K562 (cell line): ENCODE measurements around the gene NAT10. TPM values are rescaled to one million over a fixed set of nuclear protein-coding genes. Genes with fewer than 3 reads are reported as not detected.
A peak's percentile ranks its signal among the peaks of the same experiment; 100 is the strongest.

ENCODE experiments used
- ATAC-seq: fragments of 200-7000 bp; cut with Tn5 transposase; 3 replicates; pipeline ENCODE4 v1.9.1; 2020; ENCODE audit warnings: moderate library complexity
- BruUV-seq: library from RNA; stranded (reverse); fragments of 400-500 nt; replicated peaks from 2 replicates; lab custom pipeline; 2021; lab: Mats Ljungman, UMichigan
- CTCF ChIA-PET: fragments of 300-600 bp; formaldehyde crosslinking; extraction: SDS; loops from one replicate; lab custom pipeline; 2021; ENCODE audit warnings: low intra/inter-chr PET ratio; lab: Yijun Ruan, JAX
- POLR2A ChIA-PET: fragments of 300-600, 350-650 bp; sonication (Branson Sonifier 250); formaldehyde crosslinking; extraction: SDS; loops from one replicate; lab custom pipeline; 2021; ENCODE audit warnings: antibody characterized with exemption, inconsistent platforms; lab: Yijun Ruan, JAX
- DNase-seq, 4 experiments: peaks; one replicate each; pipeline versions ENCODE4 v3.0.0 to v3.0.0-alpha.2; 2011 to 2018; ENCODE audit warnings: low spot score in 3 of 4, mixed read lengths in 3 of 4; ENCODE audit errors: extremely low read depth in 1 of 4
- FAIRE-seq: peaks from 2 replicates; lab custom pipeline; 2011; peaks lifted over from hg19 to GRCh38; lab: Jason Lieb, UNC
- H2AFZ ChIP-seq: 2 replicates; pipeline ENCODE4 v1.6.0; 2011; ENCODE audit warnings: low read depth, low read length, control low read depth, inconsistent platforms
- H3K27ac ChIP-seq: fragments of 200-600 bp; 3 replicates; pipeline ENCODE4 v1.8.0; 2011; ENCODE audit warnings: low read depth, mild to moderate bottlenecking, control low read depth, inconsistent platforms, low read length, moderate library complexity, mixed read lengths; ENCODE audit errors: extremely low read depth
- H3K27me3 ChIP-seq, 2 experiments: fragments of 300-600 bp in 1 of 2; 2 replicates in 1 of 2; 3 replicates in 1 of 2; pipeline versions ENCODE4 v1.6.0 to v1.8.0; 2011; ENCODE audit warnings: inconsistent platforms in 2 of 2, low read length in 2 of 2, mild to moderate bottlenecking in 1 of 2, mixed read lengths in 1 of 2, moderate library complexity in 1 of 2; ENCODE audit not compliant: control insufficient read depth in 2 of 2, insufficient read depth in 2 of 2
- H3K36me3 ChIP-seq: fragments of 300-600 bp; 3 replicates; pipeline ENCODE4 v1.8.0; 2011; ENCODE audit warnings: mild to moderate bottlenecking, low read length, inconsistent platforms; ENCODE audit not compliant: control insufficient read depth, insufficient read depth
- H3K4me1 ChIP-seq, 2 experiments: fragments of 200-600 bp in 1 of 2; replicated peaks in 1 of 2; 2 replicates in 1 of 2; 3 replicates in 1 of 2; pipeline versions ENCODE4 v1.5.1 to v1.8.0; 2011; ENCODE audit warnings: inconsistent platforms in 2 of 2, low read length in 2 of 2, mild to moderate bottlenecking in 1 of 2, mixed read lengths in 1 of 2, moderate library complexity in 1 of 2; ENCODE audit not compliant: control insufficient read depth in 2 of 2, insufficient read depth in 2 of 2
- H3K4me2 ChIP-seq: 2 replicates; pipeline ENCODE4 v1.6.1; 2011; ENCODE audit warnings: low read length, control low read depth, inconsistent platforms, mixed read lengths; ENCODE audit not compliant: insufficient read depth
- H3K4me3 ChIP-seq: fragments of 200-600 bp; sonication (generic), shearing (Covaris generic); 2 replicates; pipeline ENCODE4 v1.5.1; 2016; ENCODE audit warnings: control low read depth, inconsistent platforms
- H3K79me2 ChIP-seq: fragments of 200-600 bp; 3 replicates; pipeline ENCODE4 v1.8.0; 2011; ENCODE audit warnings: low read length, inconsistent platforms; ENCODE audit not compliant: control insufficient read depth, insufficient read depth
- H3K9ac ChIP-seq, 2 experiments: 2 replicates each; pipeline versions ENCODE4 v1.6.0 to v1.6.1; 2011; ENCODE audit warnings: low read depth in 2 of 2, low read length in 2 of 2, control low read depth in 1 of 2, inconsistent platforms in 1 of 2, mild to moderate bottlenecking in 1 of 2, mixed read lengths in 1 of 2; ENCODE audit not compliant: insufficient read depth in 1 of 2
- H3K9me1 ChIP-seq: one replicate; pipeline ENCODE4 v1.6.0; 2011; ENCODE audit warnings: inconsistent platforms, mild to moderate bottlenecking, low read length, moderate library complexity; ENCODE audit not compliant: control insufficient read depth, insufficient read depth
- H3K9me3 ChIP-seq: replicated peaks from 2 replicates; pipeline ENCODE4 v1.5.1; 2011; ENCODE audit warnings: low read depth, low read length, inconsistent platforms; ENCODE audit not compliant: control insufficient read depth, insufficient read depth
- H4K20me1 ChIP-seq: replicated peaks from 2 replicates; pipeline ENCODE4 v1.6.1; 2011; ENCODE audit warnings: low read length, inconsistent platforms, mixed read lengths; ENCODE audit not compliant: control insufficient read depth, insufficient read depth
- EHMT2 ChIP-seq: fragments of 450-650 bp; IDR thresholded peaks from 2 replicates; pipeline ENCODE4 v1.6.1; 2018; ENCODE audit warnings: antibody characterized with exemption
- MAZ ChIP-seq, 2 experiments: fragments of 450-650 bp in 1 of 2; sonication (generic) in 1 of 2; formaldehyde crosslinking; IDR thresholded peaks in 1 of 2; conservative IDR thresholded peaks in 1 of 2; 2 replicates each; pipeline versions ENCODE4 v1.4.0 to v1.5.0; 2020; ENCODE audit warnings: mild to moderate bottlenecking in 1 of 2, missing genetic modification reagents in 1 of 2
- U2AF1 ChIP-seq: fragments of 200-400 bp; formaldehyde crosslinking; optimal IDR thresholded peaks from 2 replicates; pipeline ENCODE3; 2017; ENCODE audit warnings: mild to moderate bottlenecking, low read depth, low read length, moderate library complexity
- ZC3H4 ChIP-seq: sonication (generic); formaldehyde crosslinking; IDR thresholded peaks from 2 replicates; pipeline ENCODE4 v1.9.0; 2021; ENCODE audit warnings: missing genetic modification reagents, borderline replicate concordance
- ZNF133 ChIP-seq: fragments of 250-450 bp; sonication (Bioruptor Pico); IDR thresholded peaks from 2 replicates; pipeline ENCODE4 v1.4.0; 2020; ENCODE audit warnings: mild to moderate bottlenecking
- WGBS: fragments of 100-300 bp; shearing (Covaris generic); methylation state at CpG from one replicate; pipeline ENCODE4 v1.1.6; 2016; ENCODE audit warnings: low coverage, mixed read lengths; ENCODE audit not compliant: insufficient coverage; ENCODE audit errors: missing lambda C conversion rate; 5-methylcytosine and 5-hydroxymethylcytosine counted together
- in situ Hi-C: fragments of 300-500 bp; cut with MboI; formaldehyde crosslinking; loops from 4 replicates; pipeline ENCODE4 v1.15.0; 2018; ENCODE audit warnings: inconsistent platforms, mixed read lengths
- intact Hi-C: fragments of 100-400 bp; cut with micrococcal nuclease; formaldehyde crosslinking; loops from 2 replicates; pipeline ENCODE4 v1.14.2; 2022
- polyA plus RNA-seq, 8 experiments: library from polyadenylated mRNA; depleted of rRNA in 4 of 8; stranded (reverse) in 5 of 8; unstranded in 3 of 8; fragments of >200 nt; fragmentation: Nextera tagmentation in 2 of 8; fragmentation: Illumina TruSeq in 1 of 8; extraction: Ambion mirVana in 2 of 8; extraction: Trizol in 1 of 8; gene quantifications; 2 replicates each; pipeline versions ENCODE4 v1.2.1 to v1.2.3, GENCODE V29; 2011 to 2014; ENCODE audit warnings: inconsistent platforms in 1 of 8, missing spikeins in 1 of 8
- total RNA-seq, 7 experiments: library from RNA; depleted of rRNA in 6 of 7; stranded (reverse); fragments of >200 nt in 6 of 7; fragmentation: Illumina TruSeq in 2 of 7; extraction: Trizol in 2 of 7; gene quantifications; 2 replicates each; pipeline versions ENCODE4 v1.2.1 to v1.2.3, GENCODE V29; 2011 to 2021; ENCODE audit warnings: low replicate concordance in 1 of 7
- TF ChIP-seq, protein P1 (sequence below): fragments of 250-450 bp; sonication (Bioruptor Pico); IDR thresholded peaks from 2 replicates; pipeline ENCODE4 v1.5.0; 2021; ENCODE audit warnings: mild to moderate bottlenecking, borderline replicate concordance
- TF ChIP-seq, protein P2 (sequence below): fragments of 450-650 bp; IDR thresholded peaks from 2 replicates; pipeline ENCODE4 v1.6.1; 2018; ENCODE audit not compliant: partially characterized antibody

NAT10 gene
- total and polyA plus RNA-seq, 9 of the 15 experiments (the other 6 are each of a cell fraction or from before 2014, with no cell fraction given): 55.4 to 125 (median 86.3) TPM

DNA sequence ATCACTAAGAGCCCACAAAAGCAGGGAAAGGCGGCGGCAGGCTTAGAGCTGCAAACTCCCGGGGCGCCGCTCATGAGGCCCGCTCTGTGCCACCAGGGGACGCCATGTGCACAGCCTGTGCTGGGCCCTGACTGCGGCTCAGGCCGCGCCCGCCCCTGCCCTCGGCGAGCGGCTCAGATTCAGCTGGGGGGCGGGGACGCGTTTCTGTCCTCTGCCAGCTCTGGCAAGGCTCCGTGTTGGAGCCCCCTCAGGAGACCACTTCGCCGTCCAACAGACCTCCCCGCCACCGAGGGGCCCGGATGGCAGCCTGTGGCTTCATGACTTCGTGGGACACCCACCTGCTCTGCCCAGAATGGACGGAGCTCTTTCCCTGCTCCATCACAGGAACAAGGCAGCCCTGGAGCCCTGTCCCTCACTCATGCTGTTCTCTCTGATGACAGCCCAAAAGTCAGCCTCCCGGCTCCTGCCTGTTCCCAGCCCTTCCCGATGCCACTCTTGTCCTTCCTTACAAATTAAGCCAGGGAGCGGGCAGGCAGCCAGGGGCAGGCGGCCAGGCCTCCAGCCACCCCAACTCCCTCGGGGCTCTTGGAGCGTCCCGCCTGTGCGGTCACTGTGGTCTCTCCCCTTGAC is 69.1 kb downstream of the NAT10 start (continued):
- TF ChIP-seq, protein P1, sequence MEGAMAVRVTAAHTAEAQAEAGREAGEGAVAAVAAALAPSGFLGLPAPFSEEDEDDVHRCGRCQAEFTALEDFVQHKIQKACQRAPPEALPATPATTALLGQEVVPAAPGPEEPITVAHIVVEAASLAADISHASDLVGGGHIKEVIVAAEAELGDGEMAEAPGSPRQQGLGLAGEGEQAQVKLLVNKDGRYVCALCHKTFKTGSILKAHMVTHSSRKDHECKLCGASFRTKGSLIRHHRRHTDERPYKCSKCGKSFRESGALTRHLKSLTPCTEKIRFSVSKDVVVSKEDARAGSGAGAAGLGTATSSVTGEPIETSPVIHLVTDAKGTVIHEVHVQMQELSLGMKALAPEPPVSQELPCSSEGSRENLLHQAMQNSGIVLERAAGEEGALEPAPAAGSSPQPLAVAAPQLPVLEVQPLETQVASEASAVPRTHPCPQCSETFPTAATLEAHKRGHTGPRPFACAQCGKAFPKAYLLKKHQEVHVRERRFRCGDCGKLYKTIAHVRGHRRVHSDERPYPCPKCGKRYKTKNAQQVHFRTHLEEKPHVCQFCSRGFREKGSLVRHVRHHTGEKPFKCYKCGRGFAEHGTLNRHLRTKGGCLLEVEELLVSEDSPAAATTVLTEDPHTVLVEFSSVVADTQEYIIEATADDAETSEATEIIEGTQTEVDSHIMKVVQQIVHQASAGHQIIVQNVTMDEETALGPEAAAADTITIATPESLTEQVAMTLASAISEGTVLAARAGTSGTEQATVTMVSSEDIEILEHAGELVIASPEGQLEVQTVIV (CRISPR knock-in tag): no peak
- TF ChIP-seq EHMT2: no peak
- TF ChIP-seq U2AF1: no peak

DNA sequence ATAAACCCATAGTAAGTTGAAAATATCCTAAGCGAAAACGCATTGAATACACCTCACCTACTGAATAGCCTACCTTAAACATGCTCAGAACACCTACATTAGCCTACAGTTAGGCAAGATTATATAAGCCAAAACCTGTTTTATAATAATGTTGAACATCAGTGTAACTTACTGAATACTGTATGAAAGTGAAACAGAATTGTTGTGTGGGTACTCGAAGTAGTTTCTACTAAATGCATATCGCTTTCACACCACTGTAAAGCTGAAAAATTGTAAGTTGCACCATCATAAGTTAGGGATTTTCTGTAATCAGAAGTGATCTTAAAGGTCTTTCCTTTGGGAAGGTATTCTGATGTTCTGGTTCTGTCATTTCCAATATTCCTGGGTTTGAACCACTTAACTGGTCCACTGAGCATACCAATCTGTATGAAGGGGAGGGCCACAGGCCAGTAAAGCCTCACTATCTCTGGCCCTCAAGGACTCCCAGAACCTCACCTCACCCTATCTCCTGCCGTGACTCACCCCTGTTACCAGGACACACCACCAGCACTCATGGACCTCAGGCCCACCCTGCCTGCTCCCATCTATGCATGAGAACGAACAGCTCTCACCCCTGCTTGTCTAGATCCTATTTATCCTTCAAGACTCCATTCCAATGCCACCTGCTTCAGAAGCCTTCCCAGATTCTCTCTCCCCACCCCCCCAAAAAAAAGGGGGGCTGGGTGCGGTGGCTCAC is 70.0 kb downstream of the NAT10 start:
- no peaks in the 10 kb centered on the region for H3K79me2 ChIP-seq
- DNase-seq (peak in 3 of 4 experiments; percentile 14 to 35 (median 34)), ATAC-seq (no peak), FAIRE-seq (no peak)
- no peaks in the 10 kb centered on the region; the same call in 1 of the 2 replicates for H4K20me1 ChIP-seq
- H3K9me3 ChIP-seq: no peaks in the 10 kb centered on the region
- ChIA-PET POLR2A (no interaction called here), CTCF (interaction anchor here (0.6 to 4.1 kb wide), 4 partner anchors 183 to 715 kb away, joined by 3 to 80 read pairs (median 4); partner anchors contain the start of gene ABTB2)
- no peaks in the 10 kb centered on the region for H3K36me3 ChIP-seq
- H3K27ac ChIP-seq: no peak overlapping the region
- H3K27me3 ChIP-seq: peaks cover 22 to 51% of the 10 kb centered on the region in 2 experiments; a peak in 4 of 5 replicates
- no peak overlapping the region for H3K4me2 ChIP-seq
- no peak overlapping the region for H2AFZ ChIP-seq
- peaks cover 2 to 18% of the 10 kb centered on the region in 2 experiments; a peak in 3 of 5 replicates for H3K4me1 ChIP-seq
- H3K9me1 ChIP-seq: no peaks in the 10 kb centered on the region
- in situ Hi-C loops: loop anchor here (5.0 kb wide), 2 partner anchors 182 to 312 kb away; partner anchors contain the start of gene ABTB2
- WGBS: 21% methylated on average over 7 of the region's 7 CpGs
- no peak overlapping the region for H3K4me3 ChIP-seq
- BruUV-seq: no TSS peak
- H3K9ac ChIP-seq: 0 out of 4 replicates have a peak overlapping the region, but pooled peaks of 1 of the 2 experiments have one; percentile 17
- intact Hi-C loops: loop anchor here (10.0 kb wide), 3 partner anchors 341 to 719 kb away; no protein-coding TSS in a partner anchor
- TF ChIP-seq, protein P2, sequence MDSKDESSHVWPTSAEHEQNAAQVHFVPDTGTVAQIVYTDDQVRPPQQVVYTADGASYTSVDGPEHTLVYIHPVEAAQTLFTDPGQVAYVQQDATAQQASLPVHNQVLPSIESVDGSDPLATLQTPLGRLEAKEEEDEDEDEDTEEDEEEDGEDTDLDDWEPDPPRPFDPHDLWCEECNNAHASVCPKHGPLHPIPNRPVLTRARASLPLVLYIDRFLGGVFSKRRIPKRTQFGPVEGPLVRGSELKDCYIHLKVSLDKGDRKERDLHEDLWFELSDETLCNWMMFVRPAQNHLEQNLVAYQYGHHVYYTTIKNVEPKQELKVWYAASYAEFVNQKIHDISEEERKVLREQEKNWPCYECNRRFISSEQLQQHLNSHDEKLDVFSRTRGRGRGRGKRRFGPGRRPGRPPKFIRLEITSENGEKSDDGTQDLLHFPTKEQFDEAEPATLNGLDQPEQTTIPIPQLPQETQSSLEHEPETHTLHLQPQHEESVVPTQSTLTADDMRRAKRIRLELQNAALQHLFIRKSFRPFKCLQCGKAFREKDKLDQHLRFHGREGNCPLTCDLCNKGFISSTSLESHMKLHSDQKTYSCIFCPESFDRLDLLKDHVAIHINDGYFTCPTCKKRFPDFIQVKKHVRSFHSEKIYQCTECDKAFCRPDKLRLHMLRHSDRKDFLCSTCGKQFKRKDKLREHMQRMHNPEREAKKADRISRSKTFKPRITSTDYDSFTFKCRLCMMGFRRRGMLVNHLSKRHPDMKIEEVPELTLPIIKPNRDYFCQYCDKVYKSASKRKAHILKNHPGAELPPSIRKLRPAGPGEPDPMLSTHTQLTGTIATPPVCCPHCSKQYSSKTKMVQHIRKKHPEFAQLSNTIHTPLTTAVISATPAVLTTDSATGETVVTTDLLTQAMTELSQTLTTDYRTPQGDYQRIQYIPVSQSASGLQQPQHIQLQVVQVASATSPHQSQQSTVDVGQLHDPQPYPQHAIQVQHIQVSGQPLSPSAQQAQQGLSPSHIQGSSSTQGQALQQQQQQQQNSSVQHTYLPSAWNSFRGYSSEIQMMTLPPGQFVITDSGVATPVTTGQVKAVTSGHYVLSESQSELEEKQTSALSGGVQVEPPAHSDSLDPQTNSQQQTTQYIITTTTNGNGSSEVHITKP: peak; percentile 44
- TF ChIP-seq ZC3H4 (CRISPR knock-in tag): no peak
- no peak for TF ChIP-seq MAZ (CRISPR knock-in tag; conservative IDR thresholded peaks at IDR 0.05 in 1 of 2, IDR thresholded peaks at IDR 0.05 in 1 of 2)
- TF ChIP-seq ZNF133 (CRISPR knock-in tag): no peak
